Spleen (tissue), 11 donors: ENCODE measurements around the gene MELTF. TPM values are rescaled to one million over a fixed set of nuclear protein-coding genes. Genes with fewer than 3 reads are reported as not detected.

ENCODE experiments used
- DNase-seq: peaks from one replicate; pipeline ENCODE4 v3.0.0-alpha.2; 2020
- H3K27ac ChIP-seq, 8 donors: fragments of 200-600 bp; sonication (generic) in 7 of 8; 1 replicate in 4 of 8; 2 replicates in 4 of 8; pipeline versions ENCODE4 v1.5.0 to v1.8.0; 2016 to 2021; ENCODE audit warnings: inconsistent platforms in 4 of 8, mild to moderate bottlenecking in 4 of 8, moderate library complexity in 1 of 8
- H3K27me3 ChIP-seq, 7 donors: fragments of 200-600 bp; sonication (generic) in 6 of 7; replicated peaks in 1 of 7; 1 replicate in 4 of 7; 2 replicates in 3 of 7; pipeline versions ENCODE4 v1.5.0 to v1.8.0; 2016 to 2021; ENCODE audit warnings: inconsistent platforms in 3 of 7, mild to moderate bottlenecking in 1 of 7
- H3K36me3 ChIP-seq, 6 donors: fragments of 200-600 bp; sonication (generic) in 5 of 6; 1 replicate in 4 of 6; 2 replicates in 2 of 6; pipeline versions ENCODE4 v1.5.0 to v1.8.0; 2016 to 2021; ENCODE audit warnings: inconsistent platforms in 2 of 6
- H3K4me1 ChIP-seq, 6 donors: fragments of 200-600 bp; sonication (generic) in 5 of 6; 1 replicate in 3 of 6; 2 replicates in 3 of 6; pipeline versions ENCODE4 v1.5.0 to v1.8.0; 2016 to 2021; ENCODE audit warnings: inconsistent platforms in 3 of 6
- H3K4me3 ChIP-seq, 8 donors: fragments of 200-600 bp; sonication (generic) in 7 of 8; 1 replicate in 4 of 8; 2 replicates in 4 of 8; pipeline versions ENCODE4 v1.5.0 to v1.8.0; 2016 to 2021; ENCODE audit warnings: inconsistent platforms in 4 of 8, mild to moderate bottlenecking in 4 of 8, moderate library complexity in 2 of 8
- H3K9me3 ChIP-seq, 8 donors: fragments of 200-600 bp; sonication (generic) in 7 of 8; 1 replicate in 4 of 8; 2 replicates in 4 of 8; pipeline versions ENCODE4 v1.5.0 to v1.8.0; 2016 to 2021; ENCODE audit warnings: inconsistent platforms in 4 of 8
- POLR2A ChIP-seq, 3 donors: fragments of 450-650 bp; IDR thresholded peaks; one replicate each; pipeline ENCODE4 v1.5.1; 2017; ENCODE audit warnings: antibody characterized with exemption in 3 of 3, mild to moderate bottlenecking in 1 of 3
- POLR2AphosphoS5 ChIP-seq, 3 donors: sonication (generic); formaldehyde crosslinking; IDR thresholded peaks; one replicate each; pipeline ENCODE4 v1.5.1; 2017; ENCODE audit warnings: antibody characterized with exemption in 3 of 3
- WGBS, 5 donors: extraction: QIAGEN DNeasy Blood & Tissue Kit in 3 of 5; methylation state at CpG; one replicate each; pipeline versions ENCODE4 v1.1.5 to v1.1.7; 2013 to 2018; 5-methylcytosine and 5-hydroxymethylcytosine counted together
- intact Hi-C: fragments of 100-400 bp; cut with DNase I; formaldehyde crosslinking; loops from one replicate; pipeline ENCODE4 v1.15.0; 2023; ENCODE audit warnings: low total_unique reads
- polyA plus RNA-seq, 3 donors: library from polyadenylated mRNA; stranded (reverse); fragments of 200-250 nt; gene quantifications; one replicate each; pipeline ENCODE4 v1.2.1, GENCODE V29; 2013
- total RNA-seq, 7 donors: library from RNA; depleted of rRNA in 3 of 7; stranded (reverse); fragments of >200 nt in 3 of 7; fragmentation: NEBNext Ultra II Directional in 4 of 7; extraction: Animal tissue kit (Norgen Biotek cat#: 25700) in 4 of 7; gene quantifications; one replicate each; pipeline versions ENCODE4 v1.1.0 to v1.2.1, GENCODE V29; 2016 to 2021
- TF ChIP-seq, protein P1 (sequence below), 11 experiments: fragments of 200-600 bp in 7 of 11; fragments of 450-650 bp in 4 of 11; sonication (generic) in 4 of 11; IDR thresholded peaks in 8 of 11; conservative IDR thresholded peaks in 3 of 11; 1 replicate in 7 of 11; 2 replicates in 4 of 11; pipeline versions ENCODE4 v1.4.0 to v1.8.0; 2016 to 2021; ENCODE audit warnings: antibody characterized with exemption in 11 of 11, inconsistent platforms in 4 of 11, mild to moderate bottlenecking in 1 of 11
- donor health status: healthy with polysubstance abuse.
- donor health status: DM: no; HTN: no; CAD: no; lungs with moderate emphysema.
- donor health status: DM: no; HTN: no; CAD: no.
- donor health status: Bipolar disorder and iron deficiency.
- donor health status: healthy.
- donor health status: DM: no; HTN: no; CAD: no.
- donor health status: DM: yes; HTN: yes; CAD: no.

MELTF gene
- total and polyA plus RNA-seq, 10 donors = 0.41 to 3.9 (median 1.4) TPM

DNA sequence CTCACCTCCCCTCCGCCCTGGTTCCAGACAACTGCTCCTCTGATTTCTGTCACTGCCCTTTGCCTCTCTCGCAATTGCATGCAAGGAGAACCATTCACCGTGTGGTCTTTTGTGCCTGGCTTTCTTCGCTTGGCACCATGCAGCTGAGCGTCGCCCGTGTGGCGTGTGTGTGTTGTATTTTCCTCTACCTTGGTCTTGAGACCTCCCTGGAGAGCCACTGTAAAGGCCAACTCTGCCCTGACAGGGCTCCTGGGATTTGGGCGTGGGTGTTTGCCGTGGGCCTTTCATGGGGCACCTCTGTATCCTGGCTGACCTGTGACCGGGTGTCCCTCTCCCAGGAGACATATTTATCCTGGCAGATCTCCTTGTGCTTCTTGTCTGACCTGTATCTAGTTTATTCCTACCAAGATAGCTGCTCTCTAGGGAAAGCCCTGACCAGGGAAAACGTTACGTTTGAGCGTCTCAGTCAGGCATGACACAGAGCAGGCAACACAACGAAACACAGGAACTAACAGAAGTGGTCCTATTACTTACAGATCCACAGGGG is 59.0 kb downstream of the MELTF start:
- H3K36me3 ChIP-seq = no peaks in the 10 kb centered on the region
- peaks cover 0 to 26% (median 17%) of the 10 kb centered on the region in 6 donors for H3K4me1 ChIP-seq
- no peaks in the 10 kb centered on the region for H3K9me3 ChIP-seq
- TF ChIP-seq POLR2A (IDR thresholded peaks at IDR 0.05) (no peak), POLR2AphosphoS5 (IDR thresholded peaks at IDR 0.05) (no peak)
- TF ChIP-seq, protein P1, sequence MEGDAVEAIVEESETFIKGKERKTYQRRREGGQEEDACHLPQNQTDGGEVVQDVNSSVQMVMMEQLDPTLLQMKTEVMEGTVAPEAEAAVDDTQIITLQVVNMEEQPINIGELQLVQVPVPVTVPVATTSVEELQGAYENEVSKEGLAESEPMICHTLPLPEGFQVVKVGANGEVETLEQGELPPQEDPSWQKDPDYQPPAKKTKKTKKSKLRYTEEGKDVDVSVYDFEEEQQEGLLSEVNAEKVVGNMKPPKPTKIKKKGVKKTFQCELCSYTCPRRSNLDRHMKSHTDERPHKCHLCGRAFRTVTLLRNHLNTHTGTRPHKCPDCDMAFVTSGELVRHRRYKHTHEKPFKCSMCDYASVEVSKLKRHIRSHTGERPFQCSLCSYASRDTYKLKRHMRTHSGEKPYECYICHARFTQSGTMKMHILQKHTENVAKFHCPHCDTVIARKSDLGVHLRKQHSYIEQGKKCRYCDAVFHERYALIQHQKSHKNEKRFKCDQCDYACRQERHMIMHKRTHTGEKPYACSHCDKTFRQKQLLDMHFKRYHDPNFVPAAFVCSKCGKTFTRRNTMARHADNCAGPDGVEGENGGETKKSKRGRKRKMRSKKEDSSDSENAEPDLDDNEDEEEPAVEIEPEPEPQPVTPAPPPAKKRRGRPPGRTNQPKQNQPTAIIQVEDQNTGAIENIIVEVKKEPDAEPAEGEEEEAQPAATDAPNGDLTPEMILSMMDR (IDR thresholded peaks at IDR 0.05 in 8 of 11, conservative IDR thresholded peaks at IDR 0.05 in 3 of 11) = no peak
- peaks cover 0 to 7% (median 0%) of the 10 kb centered on the region in 7 donors for H3K27me3 ChIP-seq
- H3K27ac ChIP-seq = no peak overlapping the region
- WGBS, 5 donors = 81 to 92% (median 86%) methylated on average over 15 of the region's 15 CpGs
- peak; percentile 30 for DNase-seq
- intact Hi-C loops = loop anchor here (10.0 kb wide), 1 partner anchor 214 kb away; no protein-coding TSS in a partner anchor
- peak overlapping the region in 1 of 8 donors; percentile 97 for H3K4me3 ChIP-seq

DNA sequence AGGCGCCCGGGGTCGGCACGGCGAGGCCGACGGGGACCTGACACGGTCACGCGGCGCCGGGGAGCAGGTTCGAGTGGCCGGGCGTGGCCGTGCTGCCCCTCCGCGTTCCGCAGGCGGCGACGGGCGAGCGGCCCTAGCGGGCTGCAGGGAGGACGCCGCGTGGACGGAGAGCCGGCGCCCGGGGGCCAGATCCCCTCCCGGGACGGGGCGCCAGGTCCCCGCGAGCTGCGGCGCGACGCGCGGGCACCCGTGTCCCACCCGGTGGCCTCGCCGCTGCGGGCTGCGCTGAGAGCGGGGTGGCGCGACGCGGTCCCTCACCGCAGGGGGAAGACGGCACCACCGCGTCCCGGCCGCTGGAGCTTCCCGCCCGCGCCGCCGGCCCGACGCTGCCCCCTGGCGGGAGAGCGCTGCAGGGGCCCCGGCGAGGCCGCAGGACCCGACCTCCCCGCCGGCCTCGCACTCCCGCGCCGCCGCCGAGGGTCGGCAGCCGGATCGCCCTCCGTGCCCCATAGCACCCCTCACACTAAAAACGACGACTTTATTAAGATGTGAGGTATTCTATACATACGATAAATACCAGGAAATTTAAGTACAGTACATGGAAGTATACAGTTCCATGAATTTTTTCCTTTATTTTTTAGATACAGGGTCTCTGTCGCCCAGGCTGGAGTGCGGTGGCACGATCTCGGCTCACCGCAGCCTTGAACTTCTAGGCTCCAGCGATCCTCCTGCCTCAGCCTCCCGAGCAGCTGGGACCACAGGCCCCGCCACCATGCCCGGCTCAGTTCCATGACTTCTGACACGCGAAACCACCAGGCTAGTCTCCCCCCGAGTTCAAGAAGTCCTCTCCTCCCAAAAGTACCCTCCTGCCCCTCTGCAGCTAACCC is 59.7 kb downstream of the MELTF start:
- Histone ChIP-seq H3K27ac (peak overlapping the region in 6 of 8 donors; percentile 44 to 85 (median 76)), H3K4me3 (peak overlapping the region; percentile 72 to 97 (median 86)), H3K27me3 (peaks cover 0 to 7% (median 0%) of the 10 kb centered on the region in 7 donors), H3K36me3 (no peaks in the 10 kb centered on the region), H3K4me1 (peaks cover 0 to 26% (median 17%) of the 10 kb centered on the region in 6 donors), H3K9me3 (no peaks in the 10 kb centered on the region)
- 9 to 36% (median 15%) methylated on average over 25 to 100 of the region's 100 CpGs for WGBS, 5 donors
- TF ChIP-seq POLR2A (IDR thresholded peaks at IDR 0.05) = no peak
- TF ChIP-seq POLR2AphosphoS5 (IDR thresholded peaks at IDR 0.05) = peak in 2 of 3 donors; percentile 58 to 61
- TF ChIP-seq, protein P1 (IDR thresholded peaks at IDR 0.05 in 8 of 11, conservative IDR thresholded peaks at IDR 0.05 in 3 of 11) = peak in 8 of 11 experiments; percentile 45 to 95 (median 94)
- DNase-seq = peak; percentile 93
- intact Hi-C loops = loop anchor here (10.0 kb wide), 2 partner anchors 125 to 215 kb away; no protein-coding TSS in a partner anchor

DNA sequence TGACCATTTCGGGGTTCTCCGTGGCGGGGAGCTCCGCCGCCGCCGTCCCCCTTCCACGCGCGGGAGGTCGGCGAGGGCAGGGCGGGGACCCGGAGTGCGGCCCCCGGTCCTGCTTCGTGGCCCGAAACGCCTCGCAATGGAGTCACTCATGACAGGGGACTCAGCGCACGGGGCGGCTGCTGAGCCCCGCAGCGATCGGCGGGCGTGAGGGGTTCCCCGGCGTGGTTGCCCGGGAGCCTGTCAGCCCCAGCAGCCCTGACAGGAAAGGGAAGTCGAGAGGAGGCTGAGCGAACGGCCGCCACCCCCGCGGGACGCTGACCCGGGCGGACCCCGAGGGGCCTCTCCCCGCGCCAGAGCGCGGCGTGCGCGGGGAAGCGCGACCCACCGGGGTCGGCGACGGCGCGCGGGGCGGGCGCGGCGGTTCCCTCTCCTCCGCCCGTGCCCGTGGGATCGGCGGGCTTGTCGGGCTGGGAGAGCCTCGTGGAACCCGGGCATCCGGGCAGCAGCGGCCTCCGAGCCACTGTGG is 60.4 kb downstream of the MELTF start:
- Histone ChIP-seq H3K27ac (peak overlapping the region; percentile 14 to 85 (median 71)), H3K4me3 (peak overlapping the region; percentile 72 to 97 (median 86)), H3K36me3 (no peaks in the 10 kb centered on the region), H3K27me3 (peaks cover 0 to 7% (median 0%) of the 10 kb centered on the region in 7 donors), H3K4me1 (peaks cover 0 to 26% (median 17%) of the 10 kb centered on the region in 6 donors), H3K9me3 (no peaks in the 10 kb centered on the region)
- TF ChIP-seq, protein P1 (IDR thresholded peaks at IDR 0.05 in 8 of 11, conservative IDR thresholded peaks at IDR 0.05 in 3 of 11) = no peak
- TF ChIP-seq POLR2A (IDR thresholded peaks at IDR 0.05) = no peak
- peak in 1 of 3 donors; percentile 41 for TF ChIP-seq POLR2AphosphoS5 (IDR thresholded peaks at IDR 0.05)
- 0% methylated on average over 3 to 72 of the region's 72 CpGs for WGBS, 5 donors
- intact Hi-C loops = loop anchor here (10.0 kb wide), 1 partner anchor 124 kb away; no protein-coding TSS in a partner anchor
- peak; percentile 90 for DNase-seq
